Muscle layer of duodenum (tissue), 2 donors: Measurements from ENCODE around the gene OR10G7.
"Not testable (repeated sequence)": the region's sequence is repeated elsewhere in the genome, so short reads cannot be mapped to it uniquely, and the experiment has no call there.

ENCODE experiments used
- H3K27ac ChIP-seq: one replicate; pipeline ENCODE4 v1.7.0; 2013; ENCODE audit warnings: mild to moderate bottlenecking, low read length
- H3K27me3 ChIP-seq: one replicate; pipeline ENCODE4 v1.7.0; 2013; ENCODE audit warnings: low read depth, mild to moderate bottlenecking, control low read depth, low read length
- H3K36me3 ChIP-seq, 2 donors: one replicate each; pipeline ENCODE4 v1.7.0; 2013; ENCODE audit warnings: low read length in 2 of 2, control low read depth in 1 of 2, mild to moderate bottlenecking in 1 of 2; ENCODE audit not compliant: insufficient read depth in 2 of 2, control insufficient read depth in 1 of 2
- H3K4me1 ChIP-seq, 2 donors: one replicate each; pipeline ENCODE4 v1.7.0; 2013; ENCODE audit warnings: low read length in 2 of 2, mild to moderate bottlenecking in 2 of 2, control low read depth in 1 of 2, moderate library complexity in 1 of 2; ENCODE audit not compliant: insufficient read depth in 2 of 2, control insufficient read depth in 1 of 2
- H3K4me3 ChIP-seq, 2 donors: one replicate each; pipeline ENCODE4 v1.7.0; 2013; ENCODE audit warnings: low read length in 2 of 2, low read depth in 1 of 2, mild to moderate bottlenecking in 1 of 2
- H3K9me3 ChIP-seq, 2 donors: one replicate each; pipeline ENCODE4 v1.7.0; 2013; ENCODE audit warnings: low read length in 2 of 2, control low read depth in 1 of 2, mild to moderate bottlenecking in 1 of 2; ENCODE audit not compliant: control insufficient read depth in 1 of 2
- donor health status: healthy.

OR10G7 gene

GRCh38 chr11:124036666-124037065, 4.5 kb downstream of the OR10G7 start:
- Histone ChIP-seq H3K27ac (no peak overlapping the region), H3K9me3 (no peaks in the 10 kb centered on the region), H3K27me3 (no peaks in the 10 kb centered on the region), H3K4me3 (no peak overlapping the region), H3K36me3 (no peaks in the 10 kb centered on the region), H3K4me1 (no peaks in the 10 kb centered on the region)

- no peak within 1 kb of the TSS for H3K4me3 ChIP-seq
- H3K9me3 ChIP-seq, result no peaks in the 10 kb centered on the region
- no peaks in the 10 kb centered on the region for H3K4me1 ChIP-seq
- H3K27me3 ChIP-seq, result no peaks in the 10 kb centered on the region
- no peaks in the 10 kb centered on the region for H3K36me3 ChIP-seq
- no peak within 1 kb of the TSS for H3K27ac ChIP-seq
Observed at GRCh38 chr11:124026498-124026897, 14.6 kb downstream of the OR10G7 start, which contains the start of gene OR10G8. Gene OR10G8, plus strand, starts transcription at chr11:124026798. Its CDS starts 2,825 bp downstream, at chr11:124029623.

- not testable (repeated sequence) for H3K27ac ChIP-seq, H3K4me3 ChIP-seq, H3K27me3 ChIP-seq, H3K36me3 ChIP-seq, H3K9me3 ChIP-seq, H3K4me1 ChIP-seq
Observed at GRCh38 chr11:124015837-124016236, 25.3 kb downstream of the OR10G7 start.

- Histone ChIP-seq H3K27ac (no peak within 1 kb of the TSS), H3K27me3 (no peaks in the 10 kb centered on the region), H3K36me3 (no peaks in the 10 kb centered on the region), H3K9me3 (no peaks in the 10 kb centered on the region), H3K4me1 (no peaks in the 10 kb centered on the region), H3K4me3 (no peak within 1 kb of the TSS)
Observed at GRCh38 chr11:124012697-124013096, 28.4 kb downstream of the OR10G7 start, which contains the start of gene OR10G4. Gene OR10G4, plus strand, starts transcription at chr11:124012997. Its CDS starts 2,578 bp downstream, at chr11:124015575.

- no peak within 1 kb of the TSS for H3K4me3 ChIP-seq
Observed at GRCh38 chr11:123995119-123995518, 46.0 kb downstream of the OR10G7 start, which contains the start of gene OR10G6. Gene OR10G6, minus strand, starts transcription at chr11:123995161. Its CDS starts 0 bp downstream, at chr11:123995161.

More at GRCh38 chr11:123995119-123995518, 46.0 kb downstream of the OR10G7 start, which contains the start of gene OR10G6:
- no peaks in the 10 kb centered on the region for H3K4me1 ChIP-seq
- no peaks in the 10 kb centered on the region for H3K36me3 ChIP-seq
- no peaks in the 10 kb centered on the region for H3K27me3 ChIP-seq
- no peak within 1 kb of the TSS for H3K27ac ChIP-seq
- no peaks in the 10 kb centered on the region for H3K9me3 ChIP-seq
